HCT116 (cell line): ENCODE measurements around the gene MYH13. TPM values are rescaled to one million over a fixed set of nuclear protein-coding genes. Genes with fewer than 3 reads are reported as not detected.

Experiments used
- ATAC-seq: fragments of 200-7000 bp; cut with Tn5 transposase; 2 replicates; pipeline ENCODE4 v1.9.1; 2020; ENCODE audit warnings: mild to moderate bottlenecking, moderate library complexity
- BruUV-seq: library from RNA; stranded (reverse); fragments of 400-500 nt; replicated peaks from 2 replicates; lab custom pipeline; 2021; lab: Mats Ljungman, UMichigan
- CTCF ChIA-PET: fragments of 300-600 bp; sonication (Branson Sonifier 250); formaldehyde crosslinking; loops from one replicate; lab custom pipeline; 2021; ENCODE audit warnings: antibody characterized with exemption; lab: Charles Lee
- POLR2A ChIA-PET: fragments of 300-600, 350-600 bp; sonication (Branson Sonifier 250); formaldehyde crosslinking; loops from one replicate; lab custom pipeline; 2021; ENCODE audit warnings: antibody characterized with exemption; lab: Charles Lee
- RAD21 ChIA-PET, 2 experiments: fragments of 300-600 bp; sonication (Branson Sonifier 250); formaldehyde crosslinking; loops; one replicate each; lab custom pipeline; 2023; ENCODE audit warnings: low total read pairs in 2 of 2; ENCODE audit not compliant: uncharacterized antibody in 2 of 2, unreplicated experiment in 2 of 2, low non-redundant PET in 1 of 2; lab: Charles Lee
- DNase-seq: peaks from one replicate; pipeline ENCODE4 v3.0.0-alpha.2; 2010; ENCODE audit warnings: low read depth, low spot score
- H2AFZ ChIP-seq: fragments of 200-600 bp; shearing (Covaris generic), sonication (generic); 2 replicates; pipeline ENCODE4 v1.6.1; 2017; ENCODE audit warnings: low read depth, mixed run types, mixed read lengths, antibody characterized with exemption, low read length; ENCODE audit not compliant: poor library complexity, severe bottlenecking
- H3K27ac ChIP-seq: 2 replicates; pipeline ENCODE4 v1.5.1; 2012; ENCODE audit warnings: low read depth, low read length
- H3K27me3 ChIP-seq: fragments of 200-600 bp; sonication (generic); 2 replicates; pipeline ENCODE4 v1.6.1; 2016; ENCODE audit warnings: mixed run types, low read length, mixed read lengths; ENCODE audit not compliant: insufficient read depth
- H3K36me3 ChIP-seq, 2 experiments: fragments of 200-500 bp in 1 of 2; fragments of 200-600 bp in 1 of 2; sonication (Bioruptor generic) in 1 of 2; sonication (generic) in 1 of 2; 2 replicates each; pipeline versions ENCODE4 v1.5.1 to v1.6.1; 2014 to 2016; ENCODE audit warnings: low read length in 2 of 2, inconsistent platforms in 1 of 2, mixed read lengths in 1 of 2, mixed run types in 1 of 2; ENCODE audit not compliant: insufficient read depth in 2 of 2, control insufficient read depth in 1 of 2
- H3K4me1 ChIP-seq, 2 experiments: fragments of 200-600 bp in 1 of 2; sonication (generic) in 1 of 2; 2 replicates each; pipeline versions ENCODE4 v1.5.1 to v1.6.1; 2012 to 2017; ENCODE audit warnings: low read length in 2 of 2, inconsistent platforms in 1 of 2, mild to moderate bottlenecking in 1 of 2, mixed read lengths in 1 of 2, mixed run types in 1 of 2, moderate library complexity in 1 of 2; ENCODE audit not compliant: insufficient read depth in 2 of 2, control insufficient read depth in 1 of 2
- H3K4me2 ChIP-seq: fragments of 200-600 bp; sonication (generic); 2 replicates; pipeline ENCODE4 v1.6.1; 2017; ENCODE audit warnings: mixed run types, low read length, mixed read lengths
- H3K4me3 ChIP-seq, 2 experiments: fragments of 200-600 bp in 1 of 2; sonication (generic) in 1 of 2; replicated peaks in 1 of 2; 2 replicates each; pipeline ENCODE4 v1.5.1; 2011 to 2016; ENCODE audit warnings: low read length in 2 of 2, control low read depth in 1 of 2, low read depth in 1 of 2, mild to moderate bottlenecking in 1 of 2, mixed read lengths in 1 of 2, mixed run types in 1 of 2
- H3K79me2 ChIP-seq: fragments of 200-600 bp; sonication (generic); 2 replicates; pipeline ENCODE4 v1.6.1; 2017; ENCODE audit warnings: mild to moderate bottlenecking, mixed run types, low read length, moderate library complexity, mixed read lengths; ENCODE audit not compliant: insufficient read depth
- H3K9ac ChIP-seq: fragments of 200-600 bp; sonication (generic); 2 replicates; pipeline ENCODE4 v1.6.1; 2016; ENCODE audit warnings: low read length, mixed read lengths
- H3K9me2 ChIP-seq: fragments of 200-600 bp; sonication (generic), shearing (Covaris generic); 2 replicates; pipeline ENCODE4 v1.6.1; 2017; ENCODE audit warnings: mixed run types, mild to moderate bottlenecking, moderate library complexity; ENCODE audit not compliant: insufficient read depth
- H3K9me3 ChIP-seq, 2 experiments: fragments of 200-500 bp in 1 of 2; fragments of 200-600 bp in 1 of 2; sonication (Bioruptor generic) in 1 of 2; sonication (generic) in 1 of 2; 2 replicates each; pipeline ENCODE4 v1.6.1; 2014 to 2017; ENCODE audit warnings: low read length in 2 of 2, mixed read lengths in 2 of 2, inconsistent platforms in 1 of 2, low read depth in 1 of 2, mild to moderate bottlenecking in 1 of 2, mixed run types in 1 of 2, moderate library complexity in 1 of 2; ENCODE audit not compliant: control insufficient read depth in 1 of 2, insufficient read depth in 1 of 2
- H4K20me1 ChIP-seq: fragments of 200-600 bp; sonication (generic), shearing (Covaris generic); 2 replicates; pipeline ENCODE4 v1.6.1; 2017; ENCODE audit warnings: mixed run types, mild to moderate bottlenecking, moderate library complexity; ENCODE audit not compliant: insufficient read depth
- RAD21 ChIP-seq: IDR thresholded peaks from 2 replicates; pipeline ENCODE4 v1.6.1; 2012; ENCODE audit warnings: low read depth, mild to moderate bottlenecking
- SRF ChIP-seq: IDR thresholded peaks from 2 replicates; pipeline ENCODE4 v1.6.1; 2012; ENCODE audit warnings: low read depth
- TCF7L2 ChIP-seq: IDR thresholded peaks from 2 replicates; pipeline ENCODE4 v1.7.0; 2011; ENCODE audit warnings: borderline replicate concordance, inconsistent platforms; ENCODE audit not compliant: insufficient read depth, insufficient read length; ENCODE audit errors: extremely low read depth
- ZNF274 ChIP-seq: fragments of 200-500 bp; sonication (Bioruptor generic); IDR thresholded peaks from 2 replicates; pipeline ENCODE4 v1.6.1; 2014; ENCODE audit warnings: mild to moderate bottlenecking, low read depth, low read length, inconsistent platforms
- intact Hi-C: fragments of 100-400 bp; cut with micrococcal nuclease; formaldehyde crosslinking; loops from 2 replicates; pipeline ENCODE4 v1.10.0; 2022
- total RNA-seq: library from RNA; stranded (reverse); gene quantifications from one replicate; pipeline ENCODE4 v1.2.1, GENCODE V29; 2021; ENCODE audit not compliant: unreplicated experiment
- TF ChIP-seq, protein P1 (sequence below): IDR thresholded peaks from 2 replicates; pipeline ENCODE4 v1.6.1; 2012

MYH13 gene
- total RNA-seq, 1 experiment from 2014 or later, result not detected

DNA sequence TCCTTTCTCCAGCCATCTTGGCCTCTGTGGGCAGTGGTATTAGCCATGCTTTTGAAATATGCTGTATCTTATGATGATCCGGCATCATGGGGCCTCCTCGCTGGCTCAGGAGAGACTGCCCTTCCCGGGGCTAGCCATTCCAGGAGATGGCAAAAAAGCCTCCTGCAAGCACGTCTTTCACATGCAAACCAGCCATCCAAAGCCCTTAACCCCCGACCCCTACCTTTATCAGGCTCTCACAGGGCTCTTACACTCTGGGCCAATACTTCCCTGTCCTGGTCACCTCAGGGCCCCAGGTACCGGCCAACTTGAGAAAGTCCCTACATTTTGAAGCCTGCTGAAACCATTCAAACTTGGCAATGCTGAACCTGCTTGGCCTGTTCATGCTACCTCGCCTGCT, 36.4 kb downstream of the MYH13 start:
- Histone ChIP-seq H3K27ac (no peak overlapping the region), H3K9me2 (no peaks in the 10 kb centered on the region), H3K79me2 (no peaks in the 10 kb centered on the region), H3K4me2 (no peak overlapping the region), H4K20me1 (no peaks in the 10 kb centered on the region), H3K36me3 (no peaks in the 10 kb centered on the region), H3K27me3 (no peaks in the 10 kb centered on the region), H2AFZ (no peak overlapping the region), H3K4me1 (no peaks in the 10 kb centered on the region), H3K4me3 (no peak overlapping the region), H3K9ac (no peak overlapping the region), H3K9me3 (no peaks in the 10 kb centered on the region)
- DNase-seq, result no peak
- intact Hi-C loops, result no loop called here
- ChIA-PET POLR2A (no interaction called here), CTCF (interaction anchor here (1.2 to 1.3 kb wide), 2 partner anchors 278 to 282 kb away, joined by 3 to 4 read pairs; no protein-coding TSS in a partner anchor), RAD21 (no interaction called here)
- TF ChIP-seq RAD21, result no peak
- BruUV-seq, result no TSS peak
- no peak for ATAC-seq

DNA sequence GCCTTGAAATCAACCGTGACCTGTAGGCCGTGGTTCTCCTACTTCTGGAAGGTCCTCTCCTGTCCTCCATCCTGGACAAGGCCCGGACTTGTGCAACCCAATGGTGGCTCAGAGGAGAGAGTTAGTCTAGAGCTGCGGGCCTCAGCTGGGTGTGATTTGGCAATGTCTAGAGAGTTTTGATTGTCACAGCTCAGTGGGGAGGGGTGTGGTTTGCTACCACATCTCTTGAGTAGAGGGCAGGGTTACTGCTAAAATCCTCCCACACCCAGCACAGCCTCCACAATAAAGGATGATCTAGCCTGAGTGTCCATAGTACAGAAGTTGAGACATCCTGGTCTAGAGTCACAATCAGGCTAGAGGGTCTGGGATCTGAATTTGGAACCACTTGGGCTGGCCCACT, 40.3 kb downstream of the MYH13 start:
- Histone ChIP-seq H4K20me1 (no peaks in the 10 kb centered on the region), H3K27me3 (no peaks in the 10 kb centered on the region), H3K79me2 (no peaks in the 10 kb centered on the region), H3K4me2 (no peak overlapping the region), H3K27ac (no peak overlapping the region), H2AFZ (no peak overlapping the region), H3K36me3 (no peaks in the 10 kb centered on the region), H3K4me3 (no peak overlapping the region), H3K9ac (no peak overlapping the region), H3K9me2 (no peaks in the 10 kb centered on the region), H3K9me3 (no peaks in the 10 kb centered on the region), H3K4me1 (no peaks in the 10 kb centered on the region)
- ChIA-PET RAD21 (interaction anchor here in 1 of 2 experiments (1.4 kb wide), 1 partner anchor 282 kb away, joined by 4 read pairs; no protein-coding TSS in a partner anchor), POLR2A (interaction anchor here (0.6 kb wide), 1 partner anchor 280 kb away, joined by 3 read pairs; no protein-coding TSS in a partner anchor), CTCF (interaction anchor here (1.5 kb wide), 1 partner anchor 282 kb away, joined by 4 read pairs; no protein-coding TSS in a partner anchor)
- BruUV-seq, result no TSS peak
- TF ChIP-seq SRF, result no peak
- TF ChIP-seq TCF7L2, result no peak
- TF ChIP-seq ZNF274, result no peak
- TF ChIP-seq, protein P1, sequence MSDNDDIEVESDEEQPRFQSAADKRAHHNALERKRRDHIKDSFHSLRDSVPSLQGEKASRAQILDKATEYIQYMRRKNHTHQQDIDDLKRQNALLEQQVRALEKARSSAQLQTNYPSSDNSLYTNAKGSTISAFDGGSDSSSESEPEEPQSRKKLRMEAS, result no peak
- ATAC-seq (no peak), DNase-seq (no peak)
- intact Hi-C loops, result no loop called here
